Mesendoderm (in vitro differentiated cells): ENCODE measurements around the gene KIF22.

Experiments used
- DNase-seq: peaks from one replicate; pipeline ENCODE4 v3.0.0; 2013
- H2AK5ac ChIP-seq: 2 replicates; pipeline ENCODE4 v1.6.1; 2013; ENCODE audit warnings: low read length, inconsistent platforms
- H2BK120ac ChIP-seq: 2 replicates; pipeline ENCODE4 v1.6.1; 2013; ENCODE audit warnings: low read depth, mild to moderate bottlenecking, low read length, moderate library complexity, mixed read lengths
- H2BK15ac ChIP-seq: replicated peaks from 2 replicates; pipeline ENCODE4 v1.6.1; 2013; ENCODE audit warnings: low read depth, mild to moderate bottlenecking, moderate library complexity
- H2BK5ac ChIP-seq: 2 replicates; pipeline ENCODE4 v1.6.1; 2013; ENCODE audit warnings: low read length, inconsistent platforms
- H3K18ac ChIP-seq: 2 replicates; pipeline ENCODE4 v1.6.1; 2013; ENCODE audit warnings: mild to moderate bottlenecking, low read length, mixed read lengths
- H3K23ac ChIP-seq: one replicate; pipeline ENCODE4 v1.6.1; 2013; ENCODE audit warnings: low read length
- H3K27ac ChIP-seq: 2 replicates; pipeline ENCODE4 v1.5.1; 2013; ENCODE audit warnings: low read depth, mild to moderate bottlenecking, inconsistent platforms, low read length, moderate library complexity
- H3K27me3 ChIP-seq: 2 replicates; pipeline ENCODE4 v1.6.1; 2013; ENCODE audit warnings: low read length, control low read depth, mild to moderate bottlenecking, inconsistent platforms; ENCODE audit not compliant: insufficient read depth, poor library complexity
- H3K36me3 ChIP-seq: 2 replicates; pipeline ENCODE4 v1.6.1; 2013; ENCODE audit warnings: low read length, inconsistent platforms; ENCODE audit not compliant: control insufficient read depth, insufficient read depth
- H3K4ac ChIP-seq: one replicate; pipeline ENCODE4 v1.6.1; 2013; ENCODE audit warnings: low read depth, mild to moderate bottlenecking, low read length, moderate library complexity
- H3K4me1 ChIP-seq: 2 replicates; pipeline ENCODE4 v1.6.1; 2013; ENCODE audit warnings: low read depth, low read length, inconsistent platforms; ENCODE audit not compliant: control insufficient read depth
- H3K4me2 ChIP-seq: 2 replicates; pipeline ENCODE4 v1.6.1; 2013; ENCODE audit warnings: low read length
- H3K4me3 ChIP-seq: 2 replicates; pipeline ENCODE4 v1.5.1; 2013; ENCODE audit warnings: mild to moderate bottlenecking, low read length
- H3K56ac ChIP-seq: one replicate; pipeline ENCODE4 v1.6.1; 2013; ENCODE audit warnings: low read length
- H3K79me1 ChIP-seq: 2 replicates; pipeline ENCODE4 v1.6.1; 2013; ENCODE audit warnings: low read length, inconsistent platforms
- H3K79me2 ChIP-seq: 2 replicates; pipeline ENCODE4 v1.6.1; 2013; ENCODE audit warnings: mild to moderate bottlenecking, low read length; ENCODE audit not compliant: control insufficient read depth, insufficient read depth
- H3K9ac ChIP-seq: 2 replicates; pipeline ENCODE4 v1.6.1; 2013; ENCODE audit warnings: low read length, inconsistent platforms
- H4K5ac ChIP-seq: one replicate; pipeline ENCODE4 v1.6.1; 2013; ENCODE audit warnings: low read length
- H4K8ac ChIP-seq: one replicate; pipeline ENCODE4 v1.6.1; 2013; ENCODE audit warnings: low read depth, mild to moderate bottlenecking, control low read depth, low read length, moderate library complexity
- WGBS: extraction: QIAGEN DNeasy Blood & Tissue Kit; methylation state at CpG from one replicate; pipeline ENCODE4 v1.1.7; 2013; ENCODE audit warnings: low lambda C conversion rate, missing lambda C conversion rate; ENCODE audit not compliant: insufficient coverage; ENCODE audit errors: extremely low coverage; 5-methylcytosine and 5-hydroxymethylcytosine counted together

KIF22 gene

GRCh38 chr16:29813644-29814562 lies 23.4 kb downstream of the KIF22 start:
- H3K9ac ChIP-seq: peak overlapping the region; percentile 76
- peaks cover 23% of the 10 kb centered on the region for H3K4me1 ChIP-seq
- peaks cover 4% of the 10 kb centered on the region for H3K79me1 ChIP-seq
- H2AK5ac ChIP-seq: peak overlapping the region; percentile 95
- no peaks in the 10 kb centered on the region for H3K27me3 ChIP-seq
- no peak overlapping the region for H3K4ac ChIP-seq
- peak overlapping the region; percentile 86 for H3K56ac ChIP-seq
- peaks cover 3% of the 10 kb centered on the region for H3K36me3 ChIP-seq
- H3K18ac ChIP-seq: no peak overlapping the region
- no peak overlapping the region for H4K8ac ChIP-seq
- no peak overlapping the region for H3K27ac ChIP-seq
- H4K5ac ChIP-seq: no peak overlapping the region
- H3K4me3 ChIP-seq: no peak overlapping the region
- H3K23ac ChIP-seq: peak overlapping the region; percentile 59
- DNase-seq: no peak
- no peak overlapping the region for H2BK120ac ChIP-seq
- no CpG with 5 or more reads among the region's 24 CpGs for WGBS
- H2BK5ac ChIP-seq: no peak overlapping the region
- H3K79me2 ChIP-seq: peaks cover 17% of the 10 kb centered on the region
- no peak overlapping the region for H2BK15ac ChIP-seq
- H3K4me2 ChIP-seq: peak overlapping the region; percentile 25

GRCh38 chr16:29814592-29814991 lies 24.0 kb downstream of the KIF22 start:
- H3K4me3 ChIP-seq: no peak overlapping the region
- peaks cover 4% of the 10 kb centered on the region for H3K36me3 ChIP-seq
- peaks cover 22% of the 10 kb centered on the region for H3K4me1 ChIP-seq

GRCh38 chr16:29815032-29815721 lies 24.6 kb downstream of the KIF22 start:
- peak; percentile 59 for DNase-seq
- H3K79me2 ChIP-seq: peaks cover 11% of the 10 kb centered on the region
- H2BK15ac ChIP-seq: no peak overlapping the region
- H3K23ac ChIP-seq: no peak overlapping the region
- no peak overlapping the region for H4K8ac ChIP-seq
- peak overlapping the region; percentile 6 for H3K18ac ChIP-seq
- H3K4me1 ChIP-seq: peaks cover 20% of the 10 kb centered on the region
- H3K9ac ChIP-seq: peak overlapping the region; percentile 76
- no peak overlapping the region for H4K5ac ChIP-seq
- H2BK5ac ChIP-seq: no peak overlapping the region
- peaks cover 5% of the 10 kb centered on the region for H3K79me1 ChIP-seq
- no peak overlapping the region for H2BK120ac ChIP-seq
- H2AK5ac ChIP-seq: peak overlapping the region; percentile 95
- H3K56ac ChIP-seq: peak overlapping the region; percentile 86
- H3K4me3 ChIP-seq: peak overlapping the region; percentile 48
- H3K4me2 ChIP-seq: peak overlapping the region; percentile 88
- H3K36me3 ChIP-seq: peaks cover 4% of the 10 kb centered on the region
- H3K27me3 ChIP-seq: no peaks in the 10 kb centered on the region
- no CpG with 5 or more reads among the region's 39 CpGs for WGBS
- peak overlapping the region; percentile 2 for H3K27ac ChIP-seq
- H3K4ac ChIP-seq: peak overlapping the region; percentile 11

More at GRCh38 chr16:29814592-29814991, 24.0 kb downstream of the KIF22 start:
- peak overlapping the region; percentile 60 for H3K4me2 ChIP-seq
- H3K23ac ChIP-seq: no peak overlapping the region
- no peak overlapping the region for H2BK120ac ChIP-seq
- peak overlapping the region; percentile 76 for H3K9ac ChIP-seq
- H3K27me3 ChIP-seq: no peaks in the 10 kb centered on the region
- no peak overlapping the region for H3K27ac ChIP-seq
- no peak for DNase-seq
- no peak overlapping the region for H2BK15ac ChIP-seq
- no peak overlapping the region for H2BK5ac ChIP-seq
- WGBS: no CpG with 5 or more reads among the region's 5 CpGs
- H3K4ac ChIP-seq: no peak overlapping the region
- no peak overlapping the region for H4K8ac ChIP-seq
- peaks cover 14% of the 10 kb centered on the region for H3K79me2 ChIP-seq
- peak overlapping the region; percentile 86 for H3K56ac ChIP-seq
- no peak overlapping the region for H3K18ac ChIP-seq
- no peak overlapping the region for H4K5ac ChIP-seq
- H2AK5ac ChIP-seq: peak overlapping the region; percentile 95
- H3K79me1 ChIP-seq: peaks cover 5% of the 10 kb centered on the region

- Histone ChIP-seq H3K27me3 (no peaks in the 10 kb centered on the region), H3K79me2 (peaks cover 11% of the 10 kb centered on the region), H3K4me1 (peaks cover 17% of the 10 kb centered on the region), H3K18ac (peak within 1 kb of the TSS; percentile 10), H4K5ac (peak within 1 kb of the TSS; percentile 42), H4K8ac (peak within 1 kb of the TSS; percentile 82), H3K4me3 (peak within 1 kb of the TSS; percentile 92), H3K56ac (peak within 1 kb of the TSS; percentile 93), H2AK5ac (peak within 1 kb of the TSS; percentile 28), H3K9ac (peak within 1 kb of the TSS; percentile 99), H3K79me1 (peaks cover 5% of the 10 kb centered on the region), H2BK15ac (no peak within 1 kb of the TSS), H3K4ac (peak within 1 kb of the TSS; percentile 88), H2BK5ac (peak within 1 kb of the TSS; percentile 95), H3K23ac (peak within 1 kb of the TSS; percentile 81), H3K36me3 (peaks cover 2% of the 10 kb centered on the region), H2BK120ac (no peak within 1 kb of the TSS), H3K27ac (peak within 1 kb of the TSS; percentile 76), H3K4me2 (peak within 1 kb of the TSS; percentile 88)
- WGBS: no CpG with 5 or more reads among the region's 70 CpGs
- peak; percentile 100 for DNase-seq
Measured at GRCh38 chr16:29815793-29816693, 25.5 kb downstream of the KIF22 start, which contains the start of gene PAGR1. TSS of gene PAGR1 (plus strand) at chr16:29816152. CDS start at chr16:29816526, 374 bp downstream.
